ENCODE measurements around the gene RORB.

The RORB gene

GRCh38 chr9:74721696-74722660, 224.8 kb downstream of the RORB start:
- no peak for DNase-seq

- no peak for DNase-seq
Observed at GRCh38 chr9:74724317-74724716, 227.2 kb downstream of the RORB start.

GRCh38 chr9:74726581-74726980, 229.4 kb downstream of the RORB start:
- no peak for DNase-seq

GRCh38 chr9:74728176-74728575, 231.0 kb downstream of the RORB start:
- DNase-seq: no peak

GRCh38 chr9:74729136-74729695, 232.1 kb downstream of the RORB start:
- no peak for DNase-seq

GRCh38 chr9:74735761-74736160, 238.6 kb downstream of the RORB start:
- DNase-seq: no peak

- DNase-seq: no peak
Observed at GRCh38 chr9:74736646-74737045, 239.5 kb downstream of the RORB start.

GRCh38 chr9:74742191-74742790, 245.2 kb downstream of the RORB start:
- no peak for DNase-seq
